Stimulated activated CD8-positive, alpha-beta memory T cell treated with anti-CD3 and anti-CD28 coated beads, Interleukin-4, amount 100 ng/mL, for 24 hours (primary cell): ENCODE results near the gene MAMDC2.

Source experiments
- DNase-seq: peaks from one replicate; pipeline ENCODE4 v3.0.0-alpha.2; 2020; ENCODE audit warnings: low read depth

Gene MAMDC2

DNA sequence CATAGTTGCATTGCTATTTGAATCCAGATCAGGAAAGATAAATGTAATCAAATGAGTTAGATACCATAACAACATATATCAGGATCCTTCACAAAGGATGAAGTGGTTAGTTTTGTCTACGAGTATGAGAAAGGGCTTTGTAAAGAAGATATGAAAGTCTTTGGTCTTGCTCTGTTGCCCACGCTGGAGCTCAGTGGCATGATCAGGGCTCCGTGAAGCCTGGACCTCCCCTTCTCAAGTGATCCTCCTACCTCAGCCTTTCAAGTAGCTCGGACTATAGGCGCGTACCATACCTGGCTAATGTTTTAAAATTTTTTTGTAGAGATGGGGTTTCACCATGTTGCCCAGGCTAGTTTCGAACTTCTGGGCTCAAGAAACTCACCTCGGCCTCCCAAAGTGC is 217.0 kb downstream of the MAMDC2 start:
- DNase-seq, result no peak

DNA sequence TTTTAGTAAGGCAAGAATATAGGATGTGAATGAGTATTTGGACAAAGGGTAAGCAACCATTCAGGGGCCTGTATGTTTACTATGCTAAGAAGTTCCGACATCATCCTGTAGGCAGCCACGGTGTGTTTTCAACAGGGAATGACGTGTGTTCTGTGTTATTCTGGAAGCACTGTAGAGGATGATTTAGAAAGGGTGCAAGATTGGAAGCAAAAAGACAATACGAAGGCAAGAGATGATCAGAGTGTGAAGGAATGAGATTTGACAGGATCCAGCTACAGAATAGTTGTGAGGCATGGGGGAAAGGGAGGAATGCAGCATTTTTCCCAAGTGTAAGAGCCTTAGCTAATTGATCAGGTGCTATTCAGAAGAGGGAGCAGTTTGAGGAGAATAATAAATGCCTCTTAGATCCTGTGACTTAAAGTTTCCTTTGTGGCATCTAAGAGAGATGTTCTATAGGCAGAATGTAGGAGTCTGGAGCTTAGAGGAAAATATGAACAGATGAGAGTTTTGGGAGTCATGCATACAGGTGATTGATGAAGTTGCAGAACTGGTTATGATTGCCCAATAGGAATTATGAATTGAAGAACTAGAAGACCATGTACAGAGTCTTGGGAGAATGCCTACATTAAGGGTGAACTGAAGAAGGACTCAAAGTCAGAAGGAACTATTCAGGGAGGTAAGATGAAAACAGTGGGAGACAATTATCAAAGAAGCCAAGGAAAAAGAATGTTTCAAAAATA is 217.7 kb downstream of the MAMDC2 start:
- no peak for DNase-seq

- DNase-seq, result no peak
These were observed 218.7 kb downstream of the MAMDC2 start for GRCh38 chr9:70262366-70262765.

DNA sequence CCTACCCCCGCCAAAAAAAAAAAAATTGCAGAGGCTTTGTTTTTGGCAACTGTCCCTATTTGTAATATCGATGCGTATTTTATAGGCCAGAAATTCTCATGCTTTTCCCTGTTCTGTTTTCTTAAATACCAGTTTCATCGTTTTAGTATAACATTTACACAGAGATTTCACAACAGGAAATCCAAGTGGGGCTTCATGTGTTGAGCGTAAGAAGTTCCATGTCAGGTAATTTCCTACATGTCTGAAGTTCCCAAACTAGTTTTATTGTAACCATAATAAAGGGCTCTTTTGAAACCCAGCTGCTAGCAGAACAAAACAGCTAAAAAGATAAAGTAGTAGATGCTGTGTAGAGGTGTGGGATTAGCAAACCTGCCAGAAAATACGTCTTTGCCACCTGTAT is 219.3 kb downstream of the MAMDC2 start:
- DNase-seq, result no peak

- no peak for DNase-seq
These were observed 219.8 kb downstream of the MAMDC2 start for GRCh38 chr9:70263421-70263820.
